Subcutaneous abdominal adipose tissue (tissue), 5 donors: ENCODE data around the gene WNT3.

ENCODE experiments used
- H3K27ac ChIP-seq: one replicate; pipeline ENCODE4 v1.7.0; 2013; ENCODE audit warnings: low read depth, mild to moderate bottlenecking, inconsistent platforms, low read length, moderate library complexity
- H3K27me3 ChIP-seq, 5 donors: one replicate each; pipeline ENCODE4 v1.7.0; 2013; ENCODE audit warnings: low read length in 5 of 5, inconsistent platforms in 1 of 5; ENCODE audit not compliant: control insufficient read depth in 5 of 5, insufficient read depth in 4 of 5
- H3K36me3 ChIP-seq, 5 donors: one replicate each; pipeline ENCODE4 v1.7.0; 2013; ENCODE audit warnings: low read length in 5 of 5; ENCODE audit not compliant: control insufficient read depth in 5 of 5, insufficient read depth in 5 of 5
- H3K4me1 ChIP-seq, 5 donors: one replicate each; pipeline ENCODE4 v1.7.0; 2013; ENCODE audit warnings: low read length in 5 of 5, mild to moderate bottlenecking in 3 of 5, moderate library complexity in 1 of 5; ENCODE audit not compliant: control insufficient read depth in 5 of 5, insufficient read depth in 5 of 5
- H3K4me3 ChIP-seq, 5 donors: one replicate each; pipeline ENCODE4 v1.7.0; 2013; ENCODE audit warnings: low read length in 5 of 5, low read depth in 1 of 5
- H3K9ac ChIP-seq, 5 donors: one replicate each; pipeline ENCODE4 v1.7.0; 2013; ENCODE audit warnings: low read length in 5 of 5, mild to moderate bottlenecking in 4 of 5, moderate library complexity in 3 of 5
- H3K9me3 ChIP-seq, 5 donors: one replicate each; pipeline ENCODE4 v1.7.0; 2013; ENCODE audit warnings: low read length in 5 of 5; ENCODE audit not compliant: control insufficient read depth in 5 of 5
- donor health status: healthy.
- donor health status: healthy.
- donor health status: healthy.
- donor health status: healthy.
- donor health status: healthy.

The WNT3 gene

DNA sequence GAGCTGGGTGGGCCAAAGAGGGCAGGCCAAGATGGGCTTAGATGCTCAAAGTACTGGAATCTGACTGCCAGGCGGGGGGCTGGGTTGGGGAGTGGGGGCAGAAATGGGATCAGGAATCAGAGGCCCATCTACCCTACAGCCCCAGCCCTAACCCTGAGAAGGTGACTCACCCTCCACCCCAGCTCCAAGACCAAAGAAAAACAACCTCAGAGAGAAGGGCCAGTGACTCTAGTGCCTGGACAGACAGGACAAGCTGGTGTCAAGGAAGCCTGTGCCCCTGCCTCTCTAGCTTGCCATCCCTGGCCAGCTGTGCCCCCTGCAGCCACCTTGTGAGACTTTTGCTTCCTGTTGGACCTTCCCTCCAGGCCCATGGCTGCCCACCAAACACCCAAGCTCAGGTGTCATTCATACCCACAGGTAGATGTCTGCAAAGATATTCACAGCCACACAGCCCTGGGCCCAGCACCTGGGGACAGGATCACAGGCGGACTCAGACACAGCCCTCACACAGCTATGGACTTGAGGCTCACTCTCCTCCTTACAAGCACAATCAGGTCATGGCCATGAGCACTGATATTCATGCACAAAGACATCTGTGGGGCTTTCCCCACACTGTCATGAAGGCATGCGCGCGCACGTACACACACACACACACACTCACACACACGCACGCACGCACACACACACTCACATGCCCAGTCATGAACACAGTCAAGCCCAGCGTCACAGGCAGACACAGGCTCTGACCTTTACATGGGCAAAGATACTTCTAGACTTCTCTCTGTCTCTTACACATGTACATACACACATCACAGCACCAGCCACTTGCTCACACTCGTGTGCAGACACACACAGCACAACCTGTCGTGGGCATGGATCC lies 2.8 kb downstream of the WNT3 start:
- Histone ChIP-seq H3K27me3 (peaks cover 54 to 82% (median 73%) of the 10 kb centered on the region in 5 donors), H3K4me1 (peaks cover 2 to 21% (median 21%) of the 10 kb centered on the region in 5 donors), H3K4me3 (no peak overlapping the region), H3K27ac (no peak overlapping the region), H3K36me3 (no peaks in the 10 kb centered on the region), H3K9ac (no peak overlapping the region), H3K9me3 (no peaks in the 10 kb centered on the region)

GRCh38 chr17:46814446-46814845 lies 4.0 kb downstream of the WNT3 start:
- H3K9me3 ChIP-seq = no peaks in the 10 kb centered on the region
- H3K27me3 ChIP-seq = peaks cover 41 to 69% (median 60%) of the 10 kb centered on the region in 5 donors
- H3K9ac ChIP-seq = no peak overlapping the region
- H3K4me3 ChIP-seq = no peak overlapping the region
- no peak overlapping the region for H3K27ac ChIP-seq
- no peaks in the 10 kb centered on the region for H3K36me3 ChIP-seq
- peaks cover 2 to 14% (median 11%) of the 10 kb centered on the region in 5 donors for H3K4me1 ChIP-seq

DNA sequence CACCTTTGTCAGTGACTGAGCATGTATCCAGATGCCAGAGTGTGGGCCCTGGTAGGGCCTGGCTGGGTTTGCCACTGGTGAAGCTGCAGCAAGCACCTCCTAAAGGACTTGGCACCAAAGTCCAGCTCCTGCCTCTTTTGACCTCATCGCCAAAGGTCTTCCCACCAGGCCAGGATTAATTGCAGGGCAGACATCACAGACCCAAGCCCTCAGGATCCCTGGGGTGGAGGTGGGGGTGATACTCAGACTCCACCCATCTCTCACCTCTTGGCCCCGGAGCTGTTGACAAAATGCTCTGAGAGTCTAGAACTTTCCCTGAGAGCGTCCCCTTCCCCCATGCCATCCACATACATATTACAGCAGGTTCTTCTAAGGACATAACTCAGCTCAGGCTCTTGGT lies 4.6 kb downstream of the WNT3 start:
- Histone ChIP-seq H3K27ac (no peak overlapping the region), H3K4me3 (no peak overlapping the region), H3K36me3 (no peaks in the 10 kb centered on the region), H3K9me3 (no peaks in the 10 kb centered on the region), H3K9ac (no peak overlapping the region), H3K4me1 (peaks cover 0 to 9% (median 6%) of the 10 kb centered on the region in 5 donors), H3K27me3 (peaks cover 40 to 64% (median 55%) of the 10 kb centered on the region in 5 donors)

DNA sequence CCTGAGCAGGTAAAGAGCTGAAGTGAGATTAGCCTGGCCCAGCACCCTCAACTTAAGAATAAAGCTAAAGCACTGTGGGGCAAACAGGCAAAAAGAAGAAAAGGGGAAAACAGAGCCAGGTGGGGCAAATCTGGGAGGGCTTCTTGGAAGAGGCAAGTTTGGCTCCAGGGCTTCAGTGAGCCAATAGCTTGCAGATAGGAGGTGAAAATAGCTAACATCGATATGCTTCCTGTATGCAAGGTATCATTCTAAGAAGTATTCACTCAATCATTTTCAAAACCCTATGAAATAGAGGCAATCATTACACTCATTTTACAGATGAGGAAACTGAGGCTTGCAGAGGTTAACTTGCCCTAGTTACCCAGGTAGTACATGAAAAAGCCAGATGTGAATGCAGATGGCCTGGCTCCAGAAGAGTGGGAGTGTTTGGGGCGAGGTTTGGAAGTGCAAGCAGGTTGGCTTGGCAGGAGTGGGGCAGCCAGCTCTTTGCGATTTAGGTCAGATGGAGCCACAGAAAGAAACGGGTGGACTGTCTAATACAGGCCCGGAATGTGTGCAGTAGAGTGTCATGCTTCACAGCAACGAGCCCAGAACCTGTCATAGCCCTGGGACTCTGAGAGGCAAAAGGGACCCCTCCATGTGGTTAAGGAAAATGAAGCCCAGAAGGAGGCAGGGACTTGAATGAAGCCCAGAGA lies 5.7 kb downstream of the WNT3 start:
- no peak overlapping the region for H3K4me3 ChIP-seq
- H3K9me3 ChIP-seq = no peaks in the 10 kb centered on the region
- no peaks in the 10 kb centered on the region for H3K36me3 ChIP-seq
- H3K4me1 ChIP-seq = peaks cover 0 to 2% (median 0%) of the 10 kb centered on the region in 5 donors
- H3K9ac ChIP-seq = no peak overlapping the region
- no peak overlapping the region for H3K27ac ChIP-seq
- peaks cover 37 to 56% (median 51%) of the 10 kb centered on the region in 5 donors for H3K27me3 ChIP-seq

DNA sequence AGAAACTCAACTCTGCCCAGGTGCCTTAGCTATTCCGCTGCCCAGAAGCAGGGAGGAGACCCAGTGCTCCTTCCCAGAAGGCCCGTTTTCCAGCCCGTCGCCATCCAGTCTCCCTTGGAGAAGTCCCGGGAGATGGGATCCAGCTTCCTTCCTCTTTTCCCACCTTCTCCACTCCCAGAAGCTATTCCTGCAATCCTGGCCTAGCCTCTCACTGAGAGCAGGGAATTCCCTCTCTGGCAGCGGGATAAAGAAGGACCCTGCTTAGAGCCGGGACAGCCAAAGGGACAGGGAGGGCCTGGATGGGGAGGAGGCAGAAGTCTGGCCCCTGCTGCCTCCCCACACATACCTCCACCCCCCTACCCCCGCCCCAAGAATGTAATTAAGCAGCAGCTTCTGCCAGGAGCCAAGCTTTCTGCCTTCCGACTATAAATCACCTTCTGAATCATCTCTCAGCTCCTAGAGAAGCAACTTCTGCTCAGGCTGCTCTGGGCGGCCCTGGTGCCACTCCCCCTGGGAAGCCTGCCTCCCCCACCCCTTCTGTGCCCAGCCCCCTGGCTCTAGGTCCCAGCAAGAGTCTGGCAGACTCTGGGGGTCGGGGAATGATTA lies 6.4 kb downstream of the WNT3 start:
- Histone ChIP-seq H3K36me3 (no peaks in the 10 kb centered on the region), H3K4me1 (peaks cover 0 to under 1% (median 0%) of the 10 kb centered on the region in 5 donors), H3K9me3 (no peaks in the 10 kb centered on the region), H3K4me3 (no peak overlapping the region), H3K27me3 (peaks cover 31 to 49% (median 44%) of the 10 kb centered on the region in 5 donors), H3K27ac (no peak overlapping the region), H3K9ac (no peak overlapping the region)

DNA sequence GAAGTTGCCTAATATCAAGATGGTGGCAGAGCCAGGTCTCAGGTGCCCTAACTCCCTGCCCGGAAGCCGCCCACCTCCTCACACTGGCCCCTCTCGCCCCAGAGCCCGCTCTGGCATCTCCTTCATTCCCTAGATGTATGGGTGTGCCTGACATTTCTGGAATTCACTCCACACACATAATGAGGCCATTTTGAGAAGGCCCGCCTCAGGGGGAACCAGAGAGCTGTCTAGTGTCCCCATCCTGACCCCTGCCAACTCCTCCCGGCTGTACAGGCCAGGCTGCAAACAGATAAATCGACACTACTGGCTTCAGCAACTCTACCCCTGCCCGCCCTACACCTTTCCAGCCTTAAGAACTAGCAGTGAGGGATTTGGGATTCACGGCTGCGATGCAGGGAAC lies 7.7 kb downstream of the WNT3 start:
- Histone ChIP-seq H3K27me3 (peaks cover 20 to 38% (median 32%) of the 10 kb centered on the region in 5 donors), H3K27ac (no peak overlapping the region), H3K36me3 (no peaks in the 10 kb centered on the region), H3K9me3 (no peaks in the 10 kb centered on the region), H3K4me1 (no peaks in the 10 kb centered on the region), H3K4me3 (no peak overlapping the region), H3K9ac (no peak overlapping the region)

DNA sequence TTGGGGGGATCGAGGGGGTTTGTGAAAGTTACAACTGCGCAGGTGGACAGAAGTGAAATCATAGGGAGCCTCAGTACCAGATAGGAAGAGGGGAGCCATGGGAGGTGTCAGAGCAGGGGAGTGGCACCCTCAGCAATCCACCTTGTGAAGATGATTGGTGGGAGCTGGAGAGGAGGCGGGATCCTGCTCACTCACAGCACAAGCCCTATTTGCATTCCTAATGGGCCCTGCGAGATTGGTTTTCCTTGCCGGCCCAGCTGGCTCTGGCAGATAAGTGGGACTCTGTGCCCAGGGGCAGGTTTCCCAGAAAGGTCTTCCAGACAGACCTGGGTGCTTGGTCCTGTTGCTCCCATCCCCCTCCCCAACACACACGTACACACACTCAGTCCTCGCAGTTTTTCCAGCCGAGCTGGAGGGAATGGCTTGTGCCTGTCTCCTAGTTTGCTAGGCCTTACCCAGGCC lies 9.4 kb downstream of the WNT3 start:
- Histone ChIP-seq H3K27ac (no peak overlapping the region), H3K4me1 (no peaks in the 10 kb centered on the region), H3K9me3 (no peaks in the 10 kb centered on the region), H3K36me3 (no peaks in the 10 kb centered on the region), H3K9ac (no peak overlapping the region), H3K4me3 (no peak overlapping the region), H3K27me3 (peaks cover 8 to 23% (median 15%) of the 10 kb centered on the region in 5 donors)

DNA sequence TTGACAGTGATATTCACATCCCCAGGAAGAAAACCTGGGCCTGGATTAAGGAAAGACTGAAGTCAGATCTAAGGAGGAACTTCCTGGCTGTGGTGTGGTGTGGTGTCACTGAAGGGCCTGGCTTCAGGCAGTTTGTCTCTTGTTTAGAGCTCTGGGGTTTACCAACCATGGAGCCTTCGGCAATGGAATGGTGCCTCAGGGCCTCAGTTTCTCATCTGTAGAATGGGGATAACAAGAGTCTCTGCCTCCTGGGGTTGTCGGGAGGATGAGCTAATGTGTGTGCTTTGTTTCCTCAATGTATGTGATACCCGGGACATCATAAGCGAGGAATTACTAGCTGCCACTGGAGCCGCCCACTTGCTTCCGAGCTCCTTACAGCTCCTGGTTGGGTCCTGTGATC lies 12.7 kb downstream of the WNT3 start:
- H3K4me1 ChIP-seq = no peaks in the 10 kb centered on the region
- no peak overlapping the region for H3K9ac ChIP-seq
- no peak overlapping the region for H3K27ac ChIP-seq
- no peak overlapping the region for H3K4me3 ChIP-seq
- peaks cover 0 to 5% (median 4%) of the 10 kb centered on the region in 5 donors for H3K27me3 ChIP-seq
- H3K9me3 ChIP-seq = no peaks in the 10 kb centered on the region
- H3K36me3 ChIP-seq = no peaks in the 10 kb centered on the region

DNA sequence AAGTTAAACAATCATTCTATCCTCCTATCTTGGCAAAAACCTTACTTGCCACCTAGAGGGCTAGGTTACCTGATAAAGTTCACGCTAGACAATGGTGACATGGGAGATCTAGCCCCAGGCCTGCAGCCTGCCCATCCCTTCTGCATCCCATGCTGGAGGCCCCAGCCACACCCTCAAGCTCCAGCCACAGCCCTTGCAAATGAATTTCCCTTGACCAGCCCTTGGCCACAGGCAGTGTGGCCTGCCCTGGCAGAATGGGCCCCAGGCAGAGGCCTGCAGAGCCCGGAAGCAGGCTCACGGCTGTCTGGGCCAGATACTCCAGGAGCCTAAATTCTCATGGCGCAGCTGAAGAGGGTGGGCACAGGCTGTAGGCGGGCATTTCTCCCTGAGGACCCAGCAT lies 14.9 kb downstream of the WNT3 start:
- Histone ChIP-seq H3K4me1 (no peaks in the 10 kb centered on the region), H3K4me3 (no peak overlapping the region), H3K9me3 (no peaks in the 10 kb centered on the region), H3K36me3 (no peaks in the 10 kb centered on the region), H3K27ac (no peak overlapping the region), H3K9ac (no peak overlapping the region), H3K27me3 (peaks cover 0 to 8% (median 2%) of the 10 kb centered on the region in 5 donors)

- Histone ChIP-seq H3K27ac (no peak overlapping the region), H3K27me3 (peaks cover 0 to 8% (median 2%) of the 10 kb centered on the region in 5 donors), H3K9me3 (no peaks in the 10 kb centered on the region), H3K4me3 (no peak overlapping the region), H3K4me1 (no peaks in the 10 kb centered on the region), H3K9ac (no peak overlapping the region), H3K36me3 (no peaks in the 10 kb centered on the region)
Observed at GRCh38 chr17:46802800-46803199, 15.7 kb downstream of the WNT3 start.
